AG10803 (cell line): Measurements from ENCODE around the gene RPL22L1.
"Not testable (repeated sequence)": the region's sequence is repeated elsewhere in the genome, so short reads cannot be mapped to it uniquely, and the experiment has no call there.

Source experiments
- DNase-seq: peaks from one replicate; pipeline ENCODE4 v3.0.0; 2010; ENCODE audit warnings: low read depth
- H3K4me3 ChIP-seq: 2 replicates; pipeline ENCODE4 v1.5.1; 2011; ENCODE audit warnings: mild to moderate bottlenecking, low read length, control low read depth
- TF ChIP-seq, protein P1 (sequence below): conservative IDR thresholded peaks from 2 replicates; pipeline ENCODE4 v1.5.1; 2011; ENCODE audit warnings: mild to moderate bottlenecking, low read length, control low read depth, inconsistent platforms

Gene RPL22L1

GRCh38 chr3:170896781-170897180, 26.8 kb upstream of the RPL22L1 start:
- TF ChIP-seq, protein P1, sequence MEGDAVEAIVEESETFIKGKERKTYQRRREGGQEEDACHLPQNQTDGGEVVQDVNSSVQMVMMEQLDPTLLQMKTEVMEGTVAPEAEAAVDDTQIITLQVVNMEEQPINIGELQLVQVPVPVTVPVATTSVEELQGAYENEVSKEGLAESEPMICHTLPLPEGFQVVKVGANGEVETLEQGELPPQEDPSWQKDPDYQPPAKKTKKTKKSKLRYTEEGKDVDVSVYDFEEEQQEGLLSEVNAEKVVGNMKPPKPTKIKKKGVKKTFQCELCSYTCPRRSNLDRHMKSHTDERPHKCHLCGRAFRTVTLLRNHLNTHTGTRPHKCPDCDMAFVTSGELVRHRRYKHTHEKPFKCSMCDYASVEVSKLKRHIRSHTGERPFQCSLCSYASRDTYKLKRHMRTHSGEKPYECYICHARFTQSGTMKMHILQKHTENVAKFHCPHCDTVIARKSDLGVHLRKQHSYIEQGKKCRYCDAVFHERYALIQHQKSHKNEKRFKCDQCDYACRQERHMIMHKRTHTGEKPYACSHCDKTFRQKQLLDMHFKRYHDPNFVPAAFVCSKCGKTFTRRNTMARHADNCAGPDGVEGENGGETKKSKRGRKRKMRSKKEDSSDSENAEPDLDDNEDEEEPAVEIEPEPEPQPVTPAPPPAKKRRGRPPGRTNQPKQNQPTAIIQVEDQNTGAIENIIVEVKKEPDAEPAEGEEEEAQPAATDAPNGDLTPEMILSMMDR, result no peak
- no peak overlapping the region for H3K4me3 ChIP-seq
- no peak for DNase-seq

GRCh38 chr3:170896333-170896732, 26.3 kb upstream of the RPL22L1 start:
- H3K4me3 ChIP-seq, DNase-seq: not testable (repeated sequence)

- no peak overlapping the region for H3K4me3 ChIP-seq
- TF ChIP-seq, protein P1, result no peak
- DNase-seq, result no peak
These were observed 23.9 kb upstream of the RPL22L1 start for GRCh38 chr3:170893895-170894294.

DNA sequence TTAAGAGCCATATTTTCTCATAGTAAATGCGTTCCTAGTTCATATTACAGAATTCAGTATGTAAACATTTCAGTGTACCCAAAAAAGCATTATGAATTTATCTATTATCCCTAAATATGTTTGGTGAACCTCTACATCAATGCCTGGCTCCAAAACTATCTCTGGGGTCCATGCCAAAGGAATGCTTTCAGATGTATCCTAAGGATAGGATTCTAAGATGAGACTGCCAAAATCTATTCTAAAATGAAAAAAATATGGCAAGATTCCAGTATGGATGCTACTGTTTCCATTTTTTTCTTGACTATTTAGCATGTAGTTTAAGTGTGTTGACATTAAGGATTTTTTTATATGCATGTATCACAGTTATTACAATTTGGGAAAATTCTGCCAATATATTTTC, 19.6 kb upstream of the RPL22L1 start:
- DNase-seq, result no peak
- TF ChIP-seq, protein P1, result no peak
- no peak overlapping the region for H3K4me3 ChIP-seq

DNA sequence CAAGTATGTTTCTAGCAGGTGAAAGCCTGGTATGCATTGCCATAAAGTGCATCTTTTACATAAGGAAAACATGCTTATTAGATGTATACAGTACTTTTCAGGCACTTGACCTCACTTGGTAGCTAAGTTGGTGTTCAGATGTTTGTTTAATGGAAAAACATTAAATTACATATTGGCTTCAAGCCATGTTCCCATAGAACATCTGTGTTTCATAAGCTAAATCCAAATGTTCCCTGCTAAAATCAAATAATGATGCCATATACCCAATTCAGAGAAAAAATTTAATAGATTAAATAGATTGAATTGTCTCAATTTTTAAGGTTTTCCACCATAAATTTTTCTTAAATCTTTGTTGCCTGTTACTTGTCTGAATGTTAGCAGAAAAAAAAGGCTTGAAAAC, 19.1 kb upstream of the RPL22L1 start:
- no peak for DNase-seq
- TF ChIP-seq, protein P1, result no peak
- no peak overlapping the region for H3K4me3 ChIP-seq

DNA sequence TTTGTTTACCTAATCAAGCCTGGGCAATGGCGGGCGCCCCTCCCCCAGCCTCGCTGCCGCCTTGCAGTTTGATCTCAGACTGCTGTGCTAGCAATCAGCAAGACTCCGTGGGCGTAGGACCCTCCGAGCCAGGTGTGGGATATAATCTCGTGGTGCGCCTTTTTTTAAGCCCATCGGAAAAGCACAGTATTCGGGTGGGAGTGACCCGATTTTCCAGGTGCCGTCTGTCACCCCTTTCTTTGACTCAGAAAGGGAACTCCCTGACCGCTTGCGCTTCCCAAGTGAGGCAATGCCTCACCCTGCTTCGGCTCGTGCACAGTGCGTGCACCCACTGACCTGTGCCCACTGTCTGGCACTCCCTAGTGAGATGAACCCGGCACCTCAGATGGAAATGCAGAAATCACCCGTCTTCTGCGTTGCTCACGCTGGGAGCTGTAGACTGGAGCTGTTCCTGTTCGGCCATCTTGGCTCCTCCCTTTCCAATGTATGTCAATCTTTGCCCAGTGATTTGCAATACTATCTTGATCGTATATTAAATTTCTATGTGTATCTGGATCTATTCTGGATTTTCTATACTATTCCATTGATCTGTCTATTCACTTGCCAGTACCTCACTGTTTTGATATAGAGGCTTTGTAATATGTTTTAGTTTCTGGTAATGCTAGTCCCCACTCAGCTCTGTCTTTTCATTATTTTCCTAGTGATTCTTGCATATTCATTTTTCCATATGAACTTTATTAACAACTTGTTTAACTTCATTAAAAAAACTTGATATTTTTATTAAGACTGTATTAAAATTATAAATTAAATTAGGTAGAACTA, 14.3 kb upstream of the RPL22L1 start:
- not testable (repeated sequence) for DNase-seq, H3K4me3 ChIP-seq

GRCh38 chr3:170878688-170879087, 8.7 kb upstream of the RPL22L1 start:
- DNase-seq, H3K4me3 ChIP-seq: not testable (repeated sequence)

- not testable (repeated sequence) for DNase-seq, H3K4me3 ChIP-seq
These were observed 7.3 kb upstream of the RPL22L1 start for GRCh38 chr3:170877311-170877710.

DNA sequence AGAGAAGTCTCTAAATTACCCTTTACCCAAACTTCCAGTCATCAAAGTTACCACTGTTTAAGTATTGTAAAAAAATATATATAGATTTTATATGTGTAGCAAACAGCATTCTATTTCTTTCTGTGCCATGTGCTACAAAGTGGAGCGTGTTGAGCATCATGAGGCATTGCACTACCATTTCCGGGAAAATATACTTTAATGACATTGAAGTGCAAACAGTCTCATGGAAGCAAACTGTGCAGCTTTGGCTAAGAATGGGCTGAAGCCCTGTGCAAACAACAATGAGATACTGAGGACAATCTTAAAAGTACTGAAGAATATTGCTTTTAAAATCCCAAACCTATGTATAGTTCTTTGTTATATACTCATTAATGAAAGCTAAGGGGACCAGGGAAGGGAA, 6.5 kb upstream of the RPL22L1 start:
- DNase-seq, result no peak
- no peak overlapping the region for H3K4me3 ChIP-seq
- TF ChIP-seq, protein P1, result no peak
